Vagina (tissue), 2 donors: ENCODE results near the gene CREB5. TPM values are rescaled to one million over a fixed set of nuclear protein-coding genes. Genes with fewer than 3 reads are reported as not detected.

ENCODE experiments used
- DNase-seq, 2 donors: peaks; one replicate each; pipeline ENCODE4 v3.0.0-alpha.2; 2017; ENCODE audit errors: extremely low spot score in 2 of 2
- H3K27ac ChIP-seq: fragments of 200-600 bp; sonication (generic); one replicate; pipeline ENCODE4 v1.5.1; 2019
- H3K27me3 ChIP-seq: fragments of 200-600 bp; sonication (generic); one replicate; pipeline ENCODE4 v1.5.1; 2019
- H3K36me3 ChIP-seq, 2 donors: fragments of 200-600 bp; sonication (generic); one replicate each; pipeline ENCODE4 v1.5.1; 2017 to 2019
- H3K4me1 ChIP-seq: fragments of 200-600 bp; sonication (generic); one replicate; pipeline ENCODE4 v1.5.1; 2019
- H3K4me3 ChIP-seq, 2 donors: fragments of 200-600 bp; sonication (generic); 1 replicate in 1 of 2; 2 replicates in 1 of 2; pipeline ENCODE4 v1.5.1; 2016 to 2019
- H3K9me3 ChIP-seq: fragments of 200-600 bp; sonication (generic); one replicate; pipeline ENCODE4 v1.5.1; 2019
- CTCF ChIP-seq, 3 experiments: fragments of 450-650 bp in 2 of 3; fragments of 200-600 bp in 1 of 3; sonication (generic) in 1 of 3; IDR thresholded peaks; one replicate each; pipeline ENCODE4 v1.5.1; 2017 to 2019; ENCODE audit warnings: antibody characterized with exemption in 3 of 3, mild to moderate bottlenecking in 2 of 3, moderate library complexity in 2 of 3
- POLR2A ChIP-seq, 2 donors: fragments of 450-650 bp; IDR thresholded peaks; one replicate each; pipeline ENCODE4 v1.6.1; 2017; ENCODE audit warnings: antibody characterized with exemption in 2 of 2, mild to moderate bottlenecking in 2 of 2, moderate library complexity in 2 of 2
- POLR2AphosphoS5 ChIP-seq, 2 donors: sonication (generic); formaldehyde crosslinking; IDR thresholded peaks; one replicate each; pipeline ENCODE4 v1.9.0; 2017; ENCODE audit warnings: antibody characterized with exemption in 2 of 2, mild to moderate bottlenecking in 2 of 2, low read depth in 1 of 2; ENCODE audit not compliant: insufficient read depth in 1 of 2
- intact Hi-C: fragments of 100-400 bp; cut with DNase I; formaldehyde crosslinking; loops from one replicate; pipeline ENCODE4 v1.15.1; 2023
- total RNA-seq: library from RNA; depleted of rRNA; stranded (reverse); fragments of >200 nt; gene quantifications from one replicate; pipeline ENCODE4 v1.2.3, GENCODE V29; 2016

Gene CREB5
- total RNA-seq, 1 donor from 2014 or later, result 23.1 TPM

GRCh38 chr7:28432105-28432504 lies 19.8 kb downstream of the CREB5 start:
- TF ChIP-seq POLR2A (IDR thresholded peaks at IDR 0.05), result no peak
- TF ChIP-seq POLR2AphosphoS5 (IDR thresholded peaks at IDR 0.05; ENCODE audit: insufficient read depth in 1 of 2, low read depth in 1 of 2), result no peak
- TF ChIP-seq CTCF (IDR thresholded peaks at IDR 0.05), result no peak
- Histone ChIP-seq H3K27ac (no peak overlapping the region), H3K36me3 (no peaks in the 10 kb centered on the region), H3K4me1 (no peaks in the 10 kb centered on the region), H3K27me3 (no peaks in the 10 kb centered on the region), H3K9me3 (no peaks in the 10 kb centered on the region), H3K4me3 (no peak overlapping the region)
- DNase-seq, result no peak
- intact Hi-C loops, result no loop called here

GRCh38 chr7:28433039-28433438 lies 20.7 kb downstream of the CREB5 start:
- TF ChIP-seq CTCF (IDR thresholded peaks at IDR 0.05) (no peak), POLR2A (IDR thresholded peaks at IDR 0.05) (no peak), POLR2AphosphoS5 (IDR thresholded peaks at IDR 0.05; ENCODE audit: insufficient read depth in 1 of 2, low read depth in 1 of 2) (no peak)
- no peaks in the 10 kb centered on the region for H3K9me3 ChIP-seq
- DNase-seq, result no peak
- intact Hi-C loops, result no loop called here
- no peak overlapping the region for H3K27ac ChIP-seq
- H3K4me3 ChIP-seq, result no peak overlapping the region
- no peaks in the 10 kb centered on the region for H3K27me3 ChIP-seq
- H3K4me1 ChIP-seq, result no peaks in the 10 kb centered on the region
- H3K36me3 ChIP-seq, result no peaks in the 10 kb centered on the region

GRCh38 chr7:28433699-28434219 lies 21.4 kb downstream of the CREB5 start:
- TF ChIP-seq POLR2AphosphoS5 (IDR thresholded peaks at IDR 0.05; ENCODE audit: insufficient read depth in 1 of 2, low read depth in 1 of 2) (no peak), POLR2A (IDR thresholded peaks at IDR 0.05) (no peak), CTCF (IDR thresholded peaks at IDR 0.05) (no peak)
- H3K4me1 ChIP-seq, result no peaks in the 10 kb centered on the region
- H3K9me3 ChIP-seq, result no peaks in the 10 kb centered on the region
- H3K27ac ChIP-seq, result no peak overlapping the region
- H3K27me3 ChIP-seq, result no peaks in the 10 kb centered on the region
- H3K4me3 ChIP-seq, result no peak overlapping the region
- intact Hi-C loops, result no loop called here
- H3K36me3 ChIP-seq, result no peaks in the 10 kb centered on the region
- no peak for DNase-seq

- Histone ChIP-seq H3K36me3 (no peaks in the 10 kb centered on the region), H3K9me3 (no peaks in the 10 kb centered on the region), H3K4me1 (no peaks in the 10 kb centered on the region), H3K4me3 (no peak overlapping the region), H3K27ac (no peak overlapping the region), H3K27me3 (no peaks in the 10 kb centered on the region)
- no peak for TF ChIP-seq CTCF (IDR thresholded peaks at IDR 0.05)
- no peak for TF ChIP-seq POLR2A (IDR thresholded peaks at IDR 0.05)
- no peak for TF ChIP-seq POLR2AphosphoS5 (IDR thresholded peaks at IDR 0.05; ENCODE audit: insufficient read depth in 1 of 2, low read depth in 1 of 2)
- no peak for DNase-seq
- intact Hi-C loops, result no loop called here
Measured at GRCh38 chr7:28434510-28434909, 22.2 kb downstream of the CREB5 start.

- Histone ChIP-seq H3K4me3 (no peak overlapping the region), H3K4me1 (no peaks in the 10 kb centered on the region), H3K36me3 (no peaks in the 10 kb centered on the region), H3K27me3 (no peaks in the 10 kb centered on the region), H3K9me3 (no peaks in the 10 kb centered on the region), H3K27ac (no peak overlapping the region)
- DNase-seq, result no peak
- TF ChIP-seq POLR2AphosphoS5 (IDR thresholded peaks at IDR 0.05; ENCODE audit: insufficient read depth in 1 of 2, low read depth in 1 of 2), result no peak
- no peak for TF ChIP-seq POLR2A (IDR thresholded peaks at IDR 0.05)
- no peak for TF ChIP-seq CTCF (IDR thresholded peaks at IDR 0.05)
- intact Hi-C loops, result no loop called here
Measured at GRCh38 chr7:28435152-28435551, 22.8 kb downstream of the CREB5 start.
